GM23338 (cell line): ENCODE results near the gene GFAP. TPM values are rescaled to one million over a fixed set of nuclear protein-coding genes. Genes with fewer than 3 reads are reported as not detected.

Experiments
- ATAC-seq: fragments of 200-7000 bp; cut with Tn5 transposase; 3 replicates; pipeline ENCODE4 v1.9.1; 2020
- DNase-seq: peaks from one replicate; pipeline ENCODE4 v3.0.0-alpha.2; 2015; ENCODE audit warnings: low spot score
- H2AFZ ChIP-seq: fragments of 200-600 bp; sonication (generic); 2 replicates; pipeline ENCODE4 v1.8.0; 2016; ENCODE audit warnings: antibody characterized with exemption, mild to moderate bottlenecking, moderate library complexity
- H3F3A ChIP-seq: fragments of 200-600 bp; sonication (generic); replicated peaks from 2 replicates; pipeline ENCODE4 v1.8.0; 2017; ENCODE audit warnings: antibody characterized with exemption, mixed run types, low read depth
- H3K27ac ChIP-seq: fragments of 200-600 bp; sonication (generic); 2 replicates; pipeline ENCODE4 v1.6.1; 2016; ENCODE audit warnings: low read depth
- H3K27me3 ChIP-seq: fragments of 200-600 bp; sonication (generic); 2 replicates; pipeline ENCODE4 v1.8.0; 2016; ENCODE audit warnings: mild to moderate bottlenecking, mixed run types, moderate library complexity; ENCODE audit not compliant: insufficient read depth
- H3K36me3 ChIP-seq: fragments of 200-600 bp; sonication (generic); 2 replicates; pipeline ENCODE4 v1.8.0; 2016; ENCODE audit warnings: mild to moderate bottlenecking; ENCODE audit not compliant: insufficient read depth
- H3K4me1 ChIP-seq: fragments of 200-600 bp; sonication (generic); 2 replicates; pipeline ENCODE4 v1.8.0; 2016; ENCODE audit warnings: mild to moderate bottlenecking, moderate library complexity; ENCODE audit not compliant: insufficient read depth
- H3K4me2 ChIP-seq: fragments of 200-600 bp; sonication (generic); 2 replicates; pipeline ENCODE4 v1.7.1; 2017; ENCODE audit warnings: mixed run types
- H3K4me3 ChIP-seq: fragments of 200-600 bp; sonication (generic); 2 replicates; pipeline ENCODE4 v1.6.1; 2016; ENCODE audit warnings: mixed run types
- H3K79me2 ChIP-seq: fragments of 200-600 bp; sonication (generic); replicated peaks from 2 replicates; pipeline ENCODE4 v1.8.0; 2017; ENCODE audit warnings: mild to moderate bottlenecking; ENCODE audit not compliant: insufficient read depth
- H3K9me2 ChIP-seq: fragments of 200-600 bp; sonication (generic); 2 replicates; pipeline ENCODE4 v1.8.0; 2017; ENCODE audit not compliant: insufficient read depth
- H4K20me1 ChIP-seq: fragments of 200-600 bp; sonication (generic); replicated peaks from 2 replicates; pipeline ENCODE4 v1.8.0; 2017; ENCODE audit warnings: mild to moderate bottlenecking; ENCODE audit not compliant: insufficient read depth
- H3K27ac Mint-ChIP-seq: 2 replicates; pipeline ENCODE4 v1.8.0; 2020; ENCODE audit warnings: inconsistent platforms, mild to moderate bottlenecking, moderate library complexity, mixed read lengths
- H3K27me3 Mint-ChIP-seq: 3 replicates; pipeline ENCODE4 v1.8.0; 2022; ENCODE audit warnings: low read depth, mild to moderate bottlenecking, moderate library complexity, mixed read lengths, inconsistent platforms; ENCODE audit not compliant: insufficient read depth, poor library complexity
- H3K36me3 Mint-ChIP-seq: 3 replicates; pipeline ENCODE4 v1.8.0; 2021; ENCODE audit warnings: low read depth, mild to moderate bottlenecking, inconsistent platforms, moderate library complexity, mixed read lengths
- H3K4me1 Mint-ChIP-seq: 3 replicates; pipeline ENCODE4 v1.8.0; 2020; ENCODE audit warnings: mild to moderate bottlenecking, inconsistent platforms, mixed read lengths
- H3K4me3 Mint-ChIP-seq: 3 replicates; pipeline ENCODE4 v1.8.0; 2021; ENCODE audit warnings: moderate library complexity, mild to moderate bottlenecking, inconsistent platforms, mixed read lengths
- H3K9me3 Mint-ChIP-seq: 3 replicates; pipeline ENCODE4 v1.8.0; 2020; ENCODE audit warnings: moderate library complexity, mild to moderate bottlenecking, inconsistent platforms, mixed read lengths
- CREB1 ChIP-seq: fragments of 250-450 bp; sonication (Bioruptor Pico); IDR thresholded peaks from 2 replicates; pipeline ENCODE4 v1.5.0; 2020; ENCODE audit warnings: low read depth, mild to moderate bottlenecking, moderate library complexity
- EZH2 ChIP-seq: fragments of 200-600 bp; sonication (generic); IDR thresholded peaks from one replicate; pipeline ENCODE4 v1.8.0; 2017; ENCODE audit warnings: antibody characterized with exemption, mild to moderate bottlenecking, low read depth; ENCODE audit not compliant: unreplicated experiment
- JUNB ChIP-seq: IDR thresholded peaks from one replicate; pipeline ENCODE4 v1.6.1; 2016; ENCODE audit warnings: antibody characterized with exemption; ENCODE audit not compliant: unreplicated experiment
- POLR2AphosphoS5 ChIP-seq: IDR thresholded peaks from 2 replicates; pipeline ENCODE4 v1.6.1; 2016; ENCODE audit warnings: antibody characterized with exemption, low read depth
- STAT1 ChIP-seq: IDR thresholded peaks from one replicate; pipeline ENCODE4 v1.6.1; 2016; ENCODE audit warnings: antibody characterized with exemption; ENCODE audit not compliant: unreplicated experiment
- ZNF114 ChIP-seq: fragments of 250-450 bp; sonication (Bioruptor Pico); IDR thresholded peaks from 2 replicates; pipeline ENCODE4 v1.5.0; 2020; ENCODE audit warnings: mild to moderate bottlenecking, moderate library complexity
- ZNF331 ChIP-seq: fragments of 250-450 bp; sonication (Bioruptor Pico); IDR thresholded peaks from 2 replicates; pipeline ENCODE4 v1.5.0; 2020; ENCODE audit warnings: low read depth, mild to moderate bottlenecking, moderate library complexity
- polyA plus RNA-seq: library from polyadenylated mRNA; unstranded; fragments of >200 nt; fragmentation: Nextera tagmentation; extraction: Ambion mirVana; gene quantifications from 2 replicates; pipeline ENCODE4 v1.2.1, GENCODE V29; 2016
- total RNA-seq: library from RNA; depleted of rRNA; stranded (reverse); fragments of >200 nt; shearing (Covaris generic); gene quantifications from 2 replicates; pipeline ENCODE4 v1.2.3, GENCODE V29; 2014
- TF ChIP-seq, protein P1 (sequence below): IDR thresholded peaks from one replicate; pipeline ENCODE4 v1.6.1; 2018; ENCODE audit warnings: antibody characterized with exemption; ENCODE audit not compliant: unreplicated experiment
- TF ChIP-seq, protein P2 (sequence below), 2 experiments: fragments of 200-600 bp in 1 of 2; sonication (generic) in 1 of 2; conservative IDR thresholded peaks; 2 replicates each; pipeline versions ENCODE4 v1.5.1 to v1.6.1; 2016 to 2017; ENCODE audit warnings: antibody characterized with exemption in 2 of 2, low read depth in 2 of 2, mild to moderate bottlenecking in 2 of 2, moderate library complexity in 1 of 2
- TF ChIP-seq, protein P3 (sequence below): IDR thresholded peaks from 2 replicates; pipeline ENCODE4 v1.6.1; 2016; ENCODE audit warnings: antibody characterized with exemption

Gene GFAP
- total and polyA plus RNA-seq, 2 experiments from 2014 or later = 0.15 to 5.1 TPM

DNA sequence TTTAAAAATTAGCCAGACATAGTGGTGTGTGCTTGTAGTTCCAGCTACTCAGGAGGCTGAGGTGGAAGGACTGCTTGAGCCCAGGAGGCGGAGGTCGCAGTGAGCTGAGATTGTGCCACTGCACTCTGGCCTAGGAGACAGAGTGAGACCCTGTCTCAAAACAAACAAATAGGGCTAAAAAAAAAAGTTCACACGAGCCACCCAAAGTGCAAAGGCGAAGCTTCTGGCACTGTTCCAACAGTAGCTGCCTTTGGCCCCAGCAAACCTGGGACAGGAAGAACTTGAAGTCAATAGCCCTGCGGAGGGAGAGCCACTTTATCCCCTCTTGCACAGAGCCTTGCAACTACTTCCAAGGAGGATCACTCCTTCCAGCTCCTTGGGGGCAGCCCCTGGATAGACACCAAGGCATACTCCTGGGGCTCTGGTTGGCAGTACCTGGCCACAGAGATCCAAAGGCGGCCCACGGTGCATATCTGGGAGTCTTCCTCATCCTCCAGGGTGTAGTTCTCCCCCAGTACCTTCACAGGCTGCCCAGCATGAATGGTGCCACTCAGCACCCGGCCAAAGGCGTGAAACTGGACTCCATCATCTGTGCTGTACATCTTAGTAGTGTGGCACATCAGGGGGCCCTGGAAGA, 52.9 kb downstream of the GFAP start:
- H3F3A ChIP-seq = peaks cover 20% of the 10 kb centered on the region
- no peak for TF ChIP-seq POLR2AphosphoS5
- H3K4me2 ChIP-seq = no peak overlapping the region
- Mint-ChIP-seq H3K4me1 (no peaks in the 10 kb centered on the region), H3K4me3 (no peak overlapping the region), H3K27ac (no peak overlapping the region), H3K9me3 (no peaks in the 10 kb centered on the region), H3K36me3 (peaks cover 64% of the 10 kb centered on the region), H3K27me3 (peaks cover 2% of the 10 kb centered on the region)
- H3K36me3 ChIP-seq = peaks cover 32% of the 10 kb centered on the region
- H3K27me3 ChIP-seq = no peaks in the 10 kb centered on the region
- H2AFZ ChIP-seq = no peak overlapping the region
- H4K20me1 ChIP-seq = peaks cover 16% of the 10 kb centered on the region
- no peaks in the 10 kb centered on the region for H3K9me2 ChIP-seq
- DNase-seq (no peak), ATAC-seq (no peak)
- H3K27ac ChIP-seq = no peak overlapping the region
- no peak overlapping the region for H3K4me3 ChIP-seq
- no peaks in the 10 kb centered on the region for H3K79me2 ChIP-seq
- no peaks in the 10 kb centered on the region for H3K4me1 ChIP-seq

DNA sequence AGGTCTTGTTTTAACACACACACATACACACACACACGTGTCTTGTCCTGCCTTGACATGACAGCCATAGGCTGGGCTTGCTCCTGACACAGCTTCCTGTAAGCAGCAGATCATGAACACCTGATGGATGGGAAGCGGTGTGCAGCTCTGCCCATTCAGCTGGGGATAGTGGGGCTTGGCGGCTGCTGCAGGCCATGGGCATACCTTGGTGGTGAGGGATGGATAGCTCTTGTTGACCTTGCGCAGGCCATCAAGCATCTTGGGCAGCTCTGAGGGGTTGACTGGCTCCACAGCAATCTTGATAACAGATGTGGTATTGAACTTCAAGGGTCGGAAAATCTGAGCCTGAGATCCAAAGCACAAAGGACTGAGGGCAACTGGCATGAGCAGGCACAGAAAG, 55.6 kb downstream of the GFAP start:
- no peak overlapping the region for H3K27ac ChIP-seq
- H3K36me3 ChIP-seq = peaks cover 48% of the 10 kb centered on the region
- Mint-ChIP-seq H3K36me3 (peaks cover 86% of the 10 kb centered on the region), H3K9me3 (no peaks in the 10 kb centered on the region), H3K27ac (no peak overlapping the region), H3K27me3 (peaks cover 2% of the 10 kb centered on the region), H3K4me1 (no peaks in the 10 kb centered on the region), H3K4me3 (no peak overlapping the region)
- no peak for DNase-seq
- H3F3A ChIP-seq = peaks cover 9% of the 10 kb centered on the region; the same call in 1 of the 2 replicates
- no peak for ATAC-seq
- H3K27me3 ChIP-seq = no peaks in the 10 kb centered on the region
- H3K4me3 ChIP-seq = no peak overlapping the region
- no peaks in the 10 kb centered on the region for H3K9me2 ChIP-seq
- no peak overlapping the region for H2AFZ ChIP-seq
- H4K20me1 ChIP-seq = peaks cover 6% of the 10 kb centered on the region
- H3K4me1 ChIP-seq = no peaks in the 10 kb centered on the region
- no peak overlapping the region for H3K4me2 ChIP-seq
- TF ChIP-seq, protein P1, sequence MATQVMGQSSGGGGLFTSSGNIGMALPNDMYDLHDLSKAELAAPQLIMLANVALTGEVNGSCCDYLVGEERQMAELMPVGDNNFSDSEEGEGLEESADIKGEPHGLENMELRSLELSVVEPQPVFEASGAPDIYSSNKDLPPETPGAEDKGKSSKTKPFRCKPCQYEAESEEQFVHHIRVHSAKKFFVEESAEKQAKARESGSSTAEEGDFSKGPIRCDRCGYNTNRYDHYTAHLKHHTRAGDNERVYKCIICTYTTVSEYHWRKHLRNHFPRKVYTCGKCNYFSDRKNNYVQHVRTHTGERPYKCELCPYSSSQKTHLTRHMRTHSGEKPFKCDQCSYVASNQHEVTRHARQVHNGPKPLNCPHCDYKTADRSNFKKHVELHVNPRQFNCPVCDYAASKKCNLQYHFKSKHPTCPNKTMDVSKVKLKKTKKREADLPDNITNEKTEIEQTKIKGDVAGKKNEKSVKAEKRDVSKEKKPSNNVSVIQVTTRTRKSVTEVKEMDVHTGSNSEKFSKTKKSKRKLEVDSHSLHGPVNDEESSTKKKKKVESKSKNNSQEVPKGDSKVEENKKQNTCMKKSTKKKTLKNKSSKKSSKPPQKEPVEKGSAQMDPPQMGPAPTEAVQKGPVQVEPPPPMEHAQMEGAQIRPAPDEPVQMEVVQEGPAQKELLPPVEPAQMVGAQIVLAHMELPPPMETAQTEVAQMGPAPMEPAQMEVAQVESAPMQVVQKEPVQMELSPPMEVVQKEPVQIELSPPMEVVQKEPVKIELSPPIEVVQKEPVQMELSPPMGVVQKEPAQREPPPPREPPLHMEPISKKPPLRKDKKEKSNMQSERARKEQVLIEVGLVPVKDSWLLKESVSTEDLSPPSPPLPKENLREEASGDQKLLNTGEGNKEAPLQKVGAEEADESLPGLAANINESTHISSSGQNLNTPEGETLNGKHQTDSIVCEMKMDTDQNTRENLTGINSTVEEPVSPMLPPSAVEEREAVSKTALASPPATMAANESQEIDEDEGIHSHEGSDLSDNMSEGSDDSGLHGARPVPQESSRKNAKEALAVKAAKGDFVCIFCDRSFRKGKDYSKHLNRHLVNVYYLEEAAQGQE = no peak
- no peak for TF ChIP-seq EZH2
- no peak for TF ChIP-seq STAT1
- TF ChIP-seq, protein P2, sequence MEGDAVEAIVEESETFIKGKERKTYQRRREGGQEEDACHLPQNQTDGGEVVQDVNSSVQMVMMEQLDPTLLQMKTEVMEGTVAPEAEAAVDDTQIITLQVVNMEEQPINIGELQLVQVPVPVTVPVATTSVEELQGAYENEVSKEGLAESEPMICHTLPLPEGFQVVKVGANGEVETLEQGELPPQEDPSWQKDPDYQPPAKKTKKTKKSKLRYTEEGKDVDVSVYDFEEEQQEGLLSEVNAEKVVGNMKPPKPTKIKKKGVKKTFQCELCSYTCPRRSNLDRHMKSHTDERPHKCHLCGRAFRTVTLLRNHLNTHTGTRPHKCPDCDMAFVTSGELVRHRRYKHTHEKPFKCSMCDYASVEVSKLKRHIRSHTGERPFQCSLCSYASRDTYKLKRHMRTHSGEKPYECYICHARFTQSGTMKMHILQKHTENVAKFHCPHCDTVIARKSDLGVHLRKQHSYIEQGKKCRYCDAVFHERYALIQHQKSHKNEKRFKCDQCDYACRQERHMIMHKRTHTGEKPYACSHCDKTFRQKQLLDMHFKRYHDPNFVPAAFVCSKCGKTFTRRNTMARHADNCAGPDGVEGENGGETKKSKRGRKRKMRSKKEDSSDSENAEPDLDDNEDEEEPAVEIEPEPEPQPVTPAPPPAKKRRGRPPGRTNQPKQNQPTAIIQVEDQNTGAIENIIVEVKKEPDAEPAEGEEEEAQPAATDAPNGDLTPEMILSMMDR (conservative IDR thresholded peaks at IDR 0.05; ENCODE audit: low read depth in 2 of 2) = no peak
- TF ChIP-seq ZNF331 (CRISPR knock-in tag) = no peak
- TF ChIP-seq CREB1 = no peak
- no peak for TF ChIP-seq ZNF114 (CRISPR knock-in tag)
- TF ChIP-seq JUNB = no peak
- TF ChIP-seq, protein P3, sequence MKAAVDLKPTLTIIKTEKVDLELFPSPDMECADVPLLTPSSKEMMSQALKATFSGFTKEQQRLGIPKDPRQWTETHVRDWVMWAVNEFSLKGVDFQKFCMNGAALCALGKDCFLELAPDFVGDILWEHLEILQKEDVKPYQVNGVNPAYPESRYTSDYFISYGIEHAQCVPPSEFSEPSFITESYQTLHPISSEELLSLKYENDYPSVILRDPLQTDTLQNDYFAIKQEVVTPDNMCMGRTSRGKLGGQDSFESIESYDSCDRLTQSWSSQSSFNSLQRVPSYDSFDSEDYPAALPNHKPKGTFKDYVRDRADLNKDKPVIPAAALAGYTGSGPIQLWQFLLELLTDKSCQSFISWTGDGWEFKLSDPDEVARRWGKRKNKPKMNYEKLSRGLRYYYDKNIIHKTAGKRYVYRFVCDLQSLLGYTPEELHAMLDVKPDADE = no peak
- TF ChIP-seq POLR2AphosphoS5 = no peak
- no peaks in the 10 kb centered on the region for H3K79me2 ChIP-seq
